ENCODE results near the gene MAGI3.

The MAGI3 gene

GRCh38 chr1:113628997-113629396 is 238.7 kb downstream of the MAGI3 start:
- Histone ChIP-seq H3K4me3 (no peak overlapping the region), H3K9ac (no peak overlapping the region), H3K4me1 (no peaks in the 10 kb centered on the region), H3K36me3 (peaks cover 0 to 32% (median 11%) of the 10 kb centered on the region in 11 experiments; a peak in 11 of 22 replicates), H3K27me3 (no peaks in the 10 kb centered on the region), H3K9me3 (replicated peaks in 1 of 11) (peaks cover 15 to 38% (median 29%) of the 10 kb centered on the region in 11 experiments), H4K20me1 (no peaks in the 10 kb centered on the region), H3K4me2 (no peak overlapping the region), H3K27ac (no peak overlapping the region)
- TF ChIP-seq Cebpa-rat (IDR thresholded peaks at IDR 0.05): no peak

- Histone ChIP-seq H4K20me1 (no peaks in the 10 kb centered on the region), H3K27me3 (no peaks in the 10 kb centered on the region), H3K4me2 (no peak overlapping the region), H3K4me3 (no peak overlapping the region), H3K9me3 (replicated peaks in 1 of 11) (peaks cover 15 to 36% (median 29%) of the 10 kb centered on the region in 11 experiments), H3K36me3 (peaks cover 0 to 22% (median 11%) of the 10 kb centered on the region in 11 experiments; a peak in 11 of 22 replicates), H3K27ac (no peak overlapping the region), H3K9ac (no peak overlapping the region), H3K4me1 (no peaks in the 10 kb centered on the region)
- TF ChIP-seq Cebpa-rat (IDR thresholded peaks at IDR 0.05): no peak
Measured at GRCh38 chr1:113630340-113631327, 240.3 kb downstream of the MAGI3 start.

GRCh38 chr1:113641396-113641795 is 251.1 kb downstream of the MAGI3 start:
- TF ChIP-seq Cebpa-rat (IDR thresholded peaks at IDR 0.05): no peak
- Histone ChIP-seq H3K9me3 (replicated peaks in 1 of 11) (peaks cover 5 to 16% (median 9%) of the 10 kb centered on the region in 11 experiments; a peak in 8 of 22 replicates), H3K4me1 (peaks cover 0 to 7% (median 4%) of the 10 kb centered on the region in 10 experiments; a peak in 7 of 20 replicates), H3K36me3 (peaks cover 0 to 30% (median 0%) of the 10 kb centered on the region in 11 experiments; a peak in 7 of 22 replicates), H3K27me3 (no peaks in the 10 kb centered on the region), H3K27ac (no peak overlapping the region), H3K4me2 (no peak overlapping the region), H3K4me3 (no peak overlapping the region), H4K20me1 (no peaks in the 10 kb centered on the region), H3K9ac (no peak overlapping the region)

GRCh38 chr1:113647164-113647563 is 256.8 kb downstream of the MAGI3 start:
- H4K20me1 ChIP-seq: no peaks in the 10 kb centered on the region
- H3K4me3 ChIP-seq: no peak overlapping the region
- H3K36me3 ChIP-seq: peaks cover 0 to 30% (median 2%) of the 10 kb centered on the region in 11 experiments; a peak in 6 of 22 replicates
- no peak overlapping the region for H3K27ac ChIP-seq
- no peak overlapping the region for H3K4me2 ChIP-seq
- no peak for TF ChIP-seq Cebpa-rat (IDR thresholded peaks at IDR 0.05)
- no peaks in the 10 kb centered on the region for H3K27me3 ChIP-seq
- no peaks in the 10 kb centered on the region for H3K9me3 ChIP-seq (replicated peaks in 1 of 11)
- peaks cover 0 to 7% (median 4%) of the 10 kb centered on the region in 10 experiments; a peak in 6 of 20 replicates for H3K4me1 ChIP-seq
- H3K9ac ChIP-seq: no peak overlapping the region

- no peak for TF ChIP-seq Cebpa-rat (IDR thresholded peaks at IDR 0.05)
- H3K9ac ChIP-seq: no peak overlapping the region
- no peaks in the 10 kb centered on the region for H3K27me3 ChIP-seq
- H3K9me3 ChIP-seq (replicated peaks in 1 of 11): no peaks in the 10 kb centered on the region
- H3K4me1 ChIP-seq: peaks cover 0 to 5% (median 4%) of the 10 kb centered on the region in 10 experiments; a peak in 6 of 20 replicates
- H3K4me2 ChIP-seq: no peak overlapping the region
- peaks cover 0 to 30% (median 1%) of the 10 kb centered on the region in 11 experiments; a peak in 6 of 22 replicates for H3K36me3 ChIP-seq
- H3K27ac ChIP-seq: no peak overlapping the region
- H4K20me1 ChIP-seq: no peaks in the 10 kb centered on the region
- no peak overlapping the region for H3K4me3 ChIP-seq
Measured at GRCh38 chr1:113648478-113648877, 258.2 kb downstream of the MAGI3 start.

- no peak overlapping the region for H3K4me3 ChIP-seq
- TF ChIP-seq Cebpa-rat (IDR thresholded peaks at IDR 0.05): no peak
- H3K27me3 ChIP-seq: no peaks in the 10 kb centered on the region
- no peaks in the 10 kb centered on the region for H4K20me1 ChIP-seq
- peaks cover 0 to 19% (median 5%) of the 10 kb centered on the region in 11 experiments; a peak in 8 of 22 replicates for H3K36me3 ChIP-seq
- peaks cover 0 to 7% (median 0%) of the 10 kb centered on the region in 10 experiments; a peak in 5 of 20 replicates for H3K4me1 ChIP-seq
- no peak overlapping the region for H3K4me2 ChIP-seq
- no peak overlapping the region for H3K9ac ChIP-seq
- no peak overlapping the region for H3K27ac ChIP-seq
- no peaks in the 10 kb centered on the region for H3K9me3 ChIP-seq (replicated peaks in 1 of 11)
Measured at GRCh38 chr1:113652771-113653170, 262.5 kb downstream of the MAGI3 start.

GRCh38 chr1:113653741-113654140 is 263.4 kb downstream of the MAGI3 start:
- Histone ChIP-seq H3K4me3 (no peak overlapping the region), H4K20me1 (no peaks in the 10 kb centered on the region), H3K27me3 (no peaks in the 10 kb centered on the region), H3K27ac (no peak overlapping the region), H3K4me2 (no peak overlapping the region), H3K9me3 (replicated peaks in 1 of 11) (no peaks in the 10 kb centered on the region), H3K4me1 (peaks cover 0 to 7% (median 0%) of the 10 kb centered on the region in 10 experiments; a peak in 5 of 20 replicates), H3K9ac (no peak overlapping the region), H3K36me3 (peaks cover 0 to 19% (median 5%) of the 10 kb centered on the region in 11 experiments; a peak in 8 of 22 replicates)
- no peak for TF ChIP-seq Cebpa-rat (IDR thresholded peaks at IDR 0.05)

GRCh38 chr1:113654883-113655282 is 264.6 kb downstream of the MAGI3 start:
- H3K27ac ChIP-seq: no peak overlapping the region
- no peaks in the 10 kb centered on the region for H4K20me1 ChIP-seq
- no peaks in the 10 kb centered on the region for H3K27me3 ChIP-seq
- H3K4me1 ChIP-seq: peaks cover 0 to 7% (median 3%) of the 10 kb centered on the region in 10 experiments; a peak in 10 of 20 replicates
- no peaks in the 10 kb centered on the region for H3K9me3 ChIP-seq (replicated peaks in 1 of 11)
- H3K9ac ChIP-seq: no peak overlapping the region
- H3K36me3 ChIP-seq: peaks cover 0 to 23% (median 6%) of the 10 kb centered on the region in 11 experiments; a peak in 9 of 22 replicates
- H3K4me2 ChIP-seq: no peak overlapping the region
- TF ChIP-seq Cebpa-rat (IDR thresholded peaks at IDR 0.05): no peak
- no peak overlapping the region for H3K4me3 ChIP-seq

- Histone ChIP-seq H4K20me1 (no peaks in the 10 kb centered on the region), H3K4me3 (no peak overlapping the region), H3K9ac (no peak overlapping the region), H3K27ac (no peak overlapping the region), H3K4me1 (peaks cover 0 to 28% (median 9%) of the 10 kb centered on the region in 10 experiments; a peak in 13 of 20 replicates), H3K9me3 (replicated peaks in 1 of 11) (peaks cover 0 to 4% (median 0%) of the 10 kb centered on the region in 11 experiments; a peak in 3 of 22 replicates), H3K27me3 (no peaks in the 10 kb centered on the region), H3K4me2 (peak overlapping the region in 3 of 11 experiments; percentile 18 to 27 (median 27); a peak in 3 of 22 replicates), H3K36me3 (peaks cover 0 to 15% (median 6%) of the 10 kb centered on the region in 11 experiments; a peak in 8 of 22 replicates)
- TF ChIP-seq Cebpa-rat (IDR thresholded peaks at IDR 0.05): no peak
Measured at GRCh38 chr1:113657126-113657525, 266.8 kb downstream of the MAGI3 start.

Measured in BLaER1 treated with 17β-estradiol and CSF1 and Interleukin-3, amounts not matched to agents 10 nM and 100 nM (cell line).